IMR-90 (cell line): ENCODE measurements around the gene MECP2. TPM values are rescaled to one million over a fixed set of nuclear protein-coding genes. Genes with fewer than 3 reads are reported as not detected.

Experiments used
- ATAC-seq: fragments of 200-7000 bp; cut with Tn5 transposase; 2 replicates; pipeline ENCODE4 v1.9.1; 2020; ENCODE audit warnings: low read depth, mild to moderate bottlenecking, moderate library complexity
- BruUV-seq: library from RNA; stranded (reverse); fragments of 400-500 nt; replicated peaks from 2 replicates; lab custom pipeline; 2021; lab: Mats Ljungman, UMichigan
- CTCF ChIA-PET: fragments of 300-600 bp; formaldehyde crosslinking; extraction: SDS; loops from one replicate; lab custom pipeline; 2021; ENCODE audit warnings: antibody characterized with exemption; lab: Yijun Ruan, JAX
- POLR2A ChIA-PET: fragments of 300-600 bp; sonication (Branson Sonifier 250); formaldehyde crosslinking; loops from one replicate; lab custom pipeline; 2022; ENCODE audit warnings: antibody characterized with exemption; ENCODE audit not compliant: unreplicated experiment; lab: Charles Lee
- DNase-seq: peaks from one replicate; pipeline ENCODE4 v3.0.0; 2013
- H2AFZ ChIP-seq: replicated peaks from 2 replicates; pipeline ENCODE3; 2013; ENCODE audit warnings: low read length, mild to moderate bottlenecking; ENCODE audit not compliant: poor library complexity
- H2AK5ac ChIP-seq: 2 replicates; pipeline ENCODE4 v1.6.1; 2013; ENCODE audit warnings: low read depth, low read length, inconsistent platforms
- H2AK9ac ChIP-seq: replicated peaks from 2 replicates; pipeline ENCODE3; 2013; ENCODE audit warnings: mild to moderate bottlenecking, low read depth, low read length, moderate library complexity; ENCODE audit not compliant: poor library complexity
- H2BK120ac ChIP-seq: 2 replicates; pipeline ENCODE4 v1.6.1; 2013; ENCODE audit warnings: low read depth, low read length, inconsistent platforms
- H2BK15ac ChIP-seq: 3 replicates; pipeline ENCODE4 v1.6.1; 2013; ENCODE audit warnings: low read depth, low read length, inconsistent platforms
- H2BK20ac ChIP-seq: 2 replicates; pipeline ENCODE4 v1.6.1; 2013; ENCODE audit warnings: low read depth, mild to moderate bottlenecking, inconsistent platforms, low read length, moderate library complexity
- H2BK5ac ChIP-seq: 2 replicates; pipeline ENCODE4 v1.6.1; 2013; ENCODE audit warnings: mild to moderate bottlenecking, low read depth, low read length, inconsistent platforms; ENCODE audit not compliant: poor library complexity, severe bottlenecking
- H3K14ac ChIP-seq: replicated peaks from 2 replicates; pipeline ENCODE4 v1.6.1; 2013; ENCODE audit warnings: low read depth, low read length, inconsistent platforms
- H3K18ac ChIP-seq: 2 replicates; pipeline ENCODE4 v1.6.1; 2013; ENCODE audit warnings: low read depth, low read length, control low read depth
- H3K23ac ChIP-seq: 2 replicates; pipeline ENCODE4 v1.6.1; 2013; ENCODE audit warnings: low read depth, low read length, inconsistent platforms
- H3K27ac ChIP-seq: 2 replicates; pipeline ENCODE4 v1.5.1; 2013; ENCODE audit warnings: mild to moderate bottlenecking, control low read depth, low read length; ENCODE audit not compliant: insufficient read depth
- H3K27me3 ChIP-seq: 2 replicates; pipeline ENCODE4 v1.6.1; 2013; ENCODE audit warnings: low read length; ENCODE audit not compliant: control insufficient read depth, insufficient read depth
- H3K36me3 ChIP-seq: 2 replicates; pipeline ENCODE4 v1.6.1; 2013; ENCODE audit warnings: low read length, mixed read lengths; ENCODE audit not compliant: control insufficient read depth, insufficient read depth
- H3K4ac ChIP-seq: 2 replicates; pipeline ENCODE4 v1.6.1; 2013; ENCODE audit warnings: low read depth, low read length, inconsistent platforms
- H3K4me1 ChIP-seq: 2 replicates; pipeline ENCODE4 v1.6.1; 2013; ENCODE audit warnings: low read length, mixed read lengths; ENCODE audit not compliant: control insufficient read depth, insufficient read depth
- H3K4me2 ChIP-seq: 2 replicates; pipeline ENCODE4 v1.6.1; 2013; ENCODE audit warnings: low read depth, mild to moderate bottlenecking, control low read depth, low read length, moderate library complexity
- H3K4me3 ChIP-seq: 2 replicates; pipeline ENCODE4 v1.5.1; 2013; ENCODE audit warnings: low read depth, mild to moderate bottlenecking, control low read depth, low read length, moderate library complexity; ENCODE audit not compliant: insufficient read depth
- H3K56ac ChIP-seq: 2 replicates; pipeline ENCODE4 v1.6.1; 2013; ENCODE audit warnings: low read length, inconsistent platforms; ENCODE audit not compliant: insufficient read depth; ENCODE audit errors: extremely low read depth
- H3K79me1 ChIP-seq, 2 experiments: 2 replicates each; pipeline ENCODE4 v1.6.1; 2013; ENCODE audit warnings: low read length in 2 of 2, inconsistent platforms in 1 of 2, low read depth in 1 of 2
- H3K9ac ChIP-seq: 2 replicates; pipeline ENCODE4 v1.6.1; 2013; ENCODE audit warnings: low read depth, low read length, control low read depth
- H3K9me1 ChIP-seq: 2 replicates; pipeline ENCODE4 v1.6.1; 2013; ENCODE audit warnings: low read length, inconsistent platforms; ENCODE audit not compliant: insufficient read depth
- H3K9me3 ChIP-seq: 2 replicates; pipeline ENCODE4 v1.6.1; 2013; ENCODE audit warnings: low read length; ENCODE audit not compliant: control insufficient read depth, insufficient read depth
- H4K20me1 ChIP-seq: 2 replicates; pipeline ENCODE4 v1.6.1; 2013; ENCODE audit warnings: low read length, inconsistent platforms; ENCODE audit not compliant: insufficient read depth
- H4K5ac ChIP-seq: 2 replicates; pipeline ENCODE4 v1.6.1; 2013; ENCODE audit warnings: mild to moderate bottlenecking, low read depth, low read length, control low read depth
- H4K8ac ChIP-seq, 2 experiments: 2 replicates each; pipeline ENCODE4 v1.6.1; 2013; ENCODE audit warnings: low read depth in 2 of 2, low read length in 2 of 2, control low read depth in 1 of 2, inconsistent platforms in 1 of 2
- H4K91ac ChIP-seq: 2 replicates; pipeline ENCODE4 v1.6.1; 2013; ENCODE audit warnings: low read depth, low read length, inconsistent platforms; ENCODE audit not compliant: insufficient read depth
- MXI1 ChIP-seq: IDR thresholded peaks from 2 replicates; pipeline ENCODE4 v1.6.1; 2012; ENCODE audit warnings: low read depth, mild to moderate bottlenecking, low read length, moderate library complexity, borderline replicate concordance
- POLR2A ChIP-seq: IDR thresholded peaks from 2 replicates; pipeline ENCODE4 v1.6.1; 2012; ENCODE audit warnings: mild to moderate bottlenecking, low read depth, low read length
- WGBS, 2 experiments: methylation state at CpG; one replicate each; pipeline versions ENCODE4 v1.1.5 to v1.1.7; 2013; ENCODE audit warnings: missing lambda C conversion rate in 2 of 2; ENCODE audit not compliant: insufficient read length in 1 of 2; ENCODE audit errors: extremely low coverage in 2 of 2; 5-methylcytosine and 5-hydroxymethylcytosine counted together
- dilution Hi-C: fragments of 300-500 bp; cut with HindIII; formaldehyde crosslinking; loops from one replicate; pipeline ENCODE4 v1.14.3; 2018; ENCODE audit warnings: low sequenced_read_pairs; ENCODE audit not compliant: unreplicated experiment
- in situ Hi-C: fragments of 300-500 bp; cut with MboI; formaldehyde crosslinking; loops from 3 replicates; pipeline ENCODE4 v1.14.3; 2019; ENCODE audit warnings: low sequenced_read_pairs, inconsistent platforms, mixed read lengths
- intact Hi-C: fragments of 100-400 bp; cut with micrococcal nuclease; formaldehyde crosslinking; loops from 2 replicates; pipeline ENCODE4 v1.10.0; 2022
- polyA plus RNA-seq, 3 experiments: library from polyadenylated mRNA; depleted of rRNA; stranded (reverse); fragments of >200 nt; gene quantifications; 2 replicates each; pipeline ENCODE4 v1.2.3, GENCODE V29; 2012; ENCODE audit warnings: low replicate concordance in 1 of 3
- total RNA-seq: library from RNA; depleted of rRNA; stranded (reverse); fragments of >200 nt; gene quantifications from 2 replicates; pipeline ENCODE4 v1.2.3, GENCODE V29; 2012

The MECP2 gene
- total and polyA plus RNA-seq, 2 of the 4 experiments (the other 2 are of a cell fraction) = 8.4 to 10.1 TPM

- H3K4ac ChIP-seq = no peak overlapping the region
- no peak overlapping the region for H2AK9ac ChIP-seq
- no peak overlapping the region for H3K9ac ChIP-seq
- H3K14ac ChIP-seq = no peak overlapping the region
- no peak for DNase-seq
- no peak overlapping the region for H3K4me2 ChIP-seq
- ChIA-PET POLR2A (no interaction called here), CTCF (no interaction called here)
- H3K36me3 ChIP-seq = peaks cover 9% of the 10 kb centered on the region
- H4K5ac ChIP-seq = no peak overlapping the region
- ATAC-seq = no peak
- H3K4me3 ChIP-seq = no peak overlapping the region
- no peak overlapping the region for H2BK120ac ChIP-seq
- in situ Hi-C loops = no loop called here
- peaks cover 2 to 13% of the 10 kb centered on the region in 2 experiments; a peak in 2 of 4 replicates for H3K79me1 ChIP-seq
- H3K9me1 ChIP-seq = no peaks in the 10 kb centered on the region
- TF ChIP-seq POLR2A (no peak), MXI1 (no peak)
- no peaks in the 10 kb centered on the region; the same call in 1 of the 2 replicates for H3K27me3 ChIP-seq
- no peaks in the 10 kb centered on the region for H3K9me3 ChIP-seq
- no peak overlapping the region for H4K8ac ChIP-seq
- intact Hi-C loops = no loop called here
- WGBS, 2 experiments = 76% methylated on average over 9 of the region's 15 CpGs; no CpG with 5 or more reads in 1 of the 2 experiments
- dilution Hi-C loops = no loop called here
- H3K23ac ChIP-seq = no peak overlapping the region
- H2BK5ac ChIP-seq = no peak overlapping the region
- H3K27ac ChIP-seq = no peak overlapping the region
- no peak overlapping the region for H2AFZ ChIP-seq
- H3K4me1 ChIP-seq = peaks cover 19% of the 10 kb centered on the region
- H2AK5ac ChIP-seq = no peak overlapping the region
- no peak overlapping the region for H3K56ac ChIP-seq
- no peak overlapping the region for H4K91ac ChIP-seq
- no peak overlapping the region for H3K18ac ChIP-seq
- no peaks in the 10 kb centered on the region for H4K20me1 ChIP-seq
- H2BK20ac ChIP-seq = no peak overlapping the region
- BruUV-seq = no TSS peak
- H2BK15ac ChIP-seq = no peak overlapping the region
These were observed 73.2 kb downstream of the MECP2 start for GRCh38 chrX:154024271-154024670.
